IPS DF 6.9 (cell line): ENCODE data around the gene STIL.

Experiments
- DNase-seq: peaks from one replicate; pipeline ENCODE4 v3.0.0-alpha.2; 2013; ENCODE audit warnings: low read depth, low spot score
- H3K27ac ChIP-seq: one replicate; pipeline ENCODE4 v1.5.1; 2013; ENCODE audit warnings: low read length, control low read depth
- H3K27me3 ChIP-seq: 2 replicates; pipeline ENCODE4 v1.6.1; 2013; ENCODE audit warnings: mild to moderate bottlenecking, low read length; ENCODE audit not compliant: control insufficient read depth, insufficient read depth
- H3K36me3 ChIP-seq: 2 replicates; pipeline ENCODE4 v1.6.1; 2013; ENCODE audit warnings: low read length; ENCODE audit not compliant: control insufficient read depth, insufficient read depth
- H3K4me1 ChIP-seq: 2 replicates; pipeline ENCODE4 v1.6.1; 2013; ENCODE audit warnings: low read length; ENCODE audit not compliant: control insufficient read depth, insufficient read depth
- H3K4me3 ChIP-seq: 2 replicates; pipeline ENCODE4 v1.5.1; 2013; ENCODE audit warnings: mild to moderate bottlenecking, low read length
- H3K9me3 ChIP-seq: 2 replicates; pipeline ENCODE4 v1.6.1; 2013; ENCODE audit warnings: low read length, inconsistent platforms; ENCODE audit not compliant: control insufficient read depth, insufficient read depth
- WGBS: extraction: QIAGEN DNeasy Blood & Tissue Kit; methylation state at CpG from one replicate; pipeline ENCODE4 v1.1.7; 2013; ENCODE audit warnings: mixed read lengths, missing lambda C conversion rate; ENCODE audit not compliant: insufficient read length, insufficient coverage; 5-methylcytosine and 5-hydroxymethylcytosine counted together

Gene STIL

GRCh38 chr1:47219590-47220220, 94.2 kb downstream of the STIL start:
- H3K9me3 ChIP-seq: no peaks in the 10 kb centered on the region
- no peaks in the 10 kb centered on the region for H3K4me1 ChIP-seq
- DNase-seq: no peak
- H3K36me3 ChIP-seq: no peaks in the 10 kb centered on the region
- H3K27me3 ChIP-seq: peaks cover 40% of the 10 kb centered on the region
- no peak overlapping the region for H3K4me3 ChIP-seq
- no CpG with 5 or more reads among the region's 29 CpGs for WGBS
- no peak overlapping the region for H3K27ac ChIP-seq

DNA sequence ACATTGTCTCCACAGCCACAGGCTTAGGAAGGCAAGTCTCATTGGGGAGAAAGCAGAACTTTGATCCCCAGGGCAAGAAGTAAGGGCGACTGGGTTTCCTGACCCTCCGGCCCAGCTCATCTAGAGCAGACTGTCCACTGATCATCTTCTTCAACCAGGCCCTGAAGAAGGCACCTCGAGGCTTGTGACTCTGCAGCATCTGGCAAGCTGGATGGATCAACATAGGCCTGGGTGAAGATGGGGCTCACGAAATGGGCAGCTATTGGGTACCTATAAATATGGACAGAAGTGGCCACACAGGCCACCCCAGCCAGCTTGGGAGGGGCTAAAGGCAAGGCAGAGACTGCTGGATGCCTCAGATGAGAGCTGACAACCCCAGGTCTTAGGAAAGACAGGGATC, 94.9 kb downstream of the STIL start:
- Histone ChIP-seq H3K27me3 (peaks cover 33% of the 10 kb centered on the region), H3K4me3 (no peak overlapping the region), H3K36me3 (no peaks in the 10 kb centered on the region), H3K9me3 (no peaks in the 10 kb centered on the region), H3K4me1 (no peaks in the 10 kb centered on the region), H3K27ac (no peak overlapping the region)
- no peak for DNase-seq
- WGBS: no CpG with 5 or more reads among the region's 4 CpGs

DNA sequence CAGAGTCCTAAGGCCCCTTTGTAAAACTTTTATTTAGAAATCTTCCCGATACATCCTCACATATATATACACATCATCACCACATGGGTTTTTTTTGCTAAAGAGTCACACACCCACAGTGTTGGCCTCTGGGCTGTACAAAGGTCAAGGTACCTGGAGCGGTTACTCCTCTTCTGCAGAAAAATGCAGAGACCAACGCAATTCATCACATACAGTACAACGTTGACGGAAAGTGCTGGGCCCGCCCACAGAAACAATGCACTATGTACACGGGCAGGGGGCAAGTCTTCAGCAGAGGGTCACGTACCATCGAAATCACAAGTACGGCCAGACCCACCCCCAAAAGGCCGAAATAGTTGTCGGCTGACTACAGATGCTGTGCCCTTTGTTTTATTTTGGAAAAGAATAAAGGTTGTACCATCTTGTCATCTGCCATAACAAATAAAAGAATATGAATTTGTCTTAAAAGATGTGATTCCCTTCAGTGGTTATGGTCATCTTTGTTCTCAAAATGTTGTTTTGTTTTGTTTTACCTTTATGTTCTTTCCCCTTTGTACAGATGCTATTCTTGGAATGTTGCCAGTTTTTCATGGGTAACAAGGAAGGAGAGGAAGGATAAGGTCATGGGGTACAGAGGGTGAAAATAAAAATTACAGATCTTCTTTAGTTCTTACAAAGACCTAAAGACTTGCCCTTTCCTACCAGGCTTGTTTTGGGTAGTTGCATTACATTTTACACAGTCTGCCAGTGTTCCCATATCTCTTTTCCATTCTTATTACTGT, 97.5 kb downstream of the STIL start:
- no CpG with 5 or more reads among the region's 12 CpGs for WGBS
- no peak overlapping the region for H3K4me3 ChIP-seq
- no peak for DNase-seq
- H3K27me3 ChIP-seq: peaks cover 8% of the 10 kb centered on the region; the same call in 1 of the 2 replicates
- no peaks in the 10 kb centered on the region for H3K4me1 ChIP-seq
- H3K9me3 ChIP-seq: no peaks in the 10 kb centered on the region
- no peak overlapping the region for H3K27ac ChIP-seq
- no peaks in the 10 kb centered on the region for H3K36me3 ChIP-seq

DNA sequence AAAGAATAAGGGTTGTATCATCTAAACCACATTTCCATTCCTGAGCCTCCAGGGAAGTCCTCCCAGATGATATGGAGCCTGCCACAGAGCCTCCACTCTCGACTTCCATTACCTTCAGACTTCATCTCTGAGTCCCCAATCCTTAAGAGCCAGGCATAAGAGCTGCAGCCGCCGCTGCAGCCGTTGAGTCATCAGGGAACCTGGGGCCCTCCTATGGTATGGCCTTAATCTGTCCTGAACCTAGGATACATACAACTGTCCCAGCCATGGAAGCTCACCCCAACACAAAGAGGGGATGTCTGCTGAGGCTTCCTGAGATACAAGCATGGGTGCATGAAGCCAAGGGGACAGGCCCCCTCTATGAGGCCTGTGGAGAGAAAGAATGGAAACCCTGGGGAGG, 98.2 kb downstream of the STIL start:
- Histone ChIP-seq H3K36me3 (no peaks in the 10 kb centered on the region), H3K27me3 (peaks cover 2% of the 10 kb centered on the region; the same call in 1 of the 2 replicates), H3K4me1 (no peaks in the 10 kb centered on the region), H3K4me3 (no peak overlapping the region), H3K9me3 (no peaks in the 10 kb centered on the region), H3K27ac (no peak overlapping the region)
- no peak for DNase-seq
- no CpG with 5 or more reads among the region's 4 CpGs for WGBS

DNA sequence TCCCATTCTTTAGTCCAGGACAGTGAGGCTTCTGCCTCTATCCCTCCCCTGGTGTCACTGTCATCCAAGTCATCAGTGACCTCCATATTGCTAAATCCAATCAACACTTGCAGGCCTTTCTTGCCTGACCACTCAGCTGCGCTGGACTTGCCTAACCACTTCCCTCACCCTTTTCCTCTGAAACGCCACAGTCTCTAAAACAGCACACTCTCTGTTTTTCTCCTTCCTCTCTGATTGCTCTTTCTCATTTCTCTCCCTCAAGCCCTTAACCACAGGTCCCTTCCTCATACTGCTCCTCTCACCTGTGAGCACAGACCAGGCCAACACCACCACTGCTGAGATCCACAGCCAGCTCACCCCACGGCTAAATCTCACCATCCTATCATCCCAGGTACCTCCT, 99.4 kb downstream of the STIL start:
- Histone ChIP-seq H3K9me3 (no peaks in the 10 kb centered on the region), H3K27ac (no peak overlapping the region), H3K4me3 (no peak overlapping the region), H3K27me3 (peaks cover 2% of the 10 kb centered on the region; the same call in 1 of the 2 replicates), H3K4me1 (no peaks in the 10 kb centered on the region), H3K36me3 (no peaks in the 10 kb centered on the region)
- no CpG with 5 or more reads among the region's 3 CpGs for WGBS
- DNase-seq: no peak

GRCh38 chr1:47213230-47213963, 100.5 kb downstream of the STIL start:
- no CpG with 5 or more reads among the region's 11 CpGs for WGBS
- no peak overlapping the region for H3K27ac ChIP-seq
- H3K4me1 ChIP-seq: peaks cover 2% of the 10 kb centered on the region; the same call in 1 of the 2 replicates
- peaks cover 2% of the 10 kb centered on the region; the same call in 1 of the 2 replicates for H3K27me3 ChIP-seq
- no peaks in the 10 kb centered on the region for H3K36me3 ChIP-seq
- no peaks in the 10 kb centered on the region for H3K9me3 ChIP-seq
- DNase-seq: no peak
- H3K4me3 ChIP-seq: no peak overlapping the region

DNA sequence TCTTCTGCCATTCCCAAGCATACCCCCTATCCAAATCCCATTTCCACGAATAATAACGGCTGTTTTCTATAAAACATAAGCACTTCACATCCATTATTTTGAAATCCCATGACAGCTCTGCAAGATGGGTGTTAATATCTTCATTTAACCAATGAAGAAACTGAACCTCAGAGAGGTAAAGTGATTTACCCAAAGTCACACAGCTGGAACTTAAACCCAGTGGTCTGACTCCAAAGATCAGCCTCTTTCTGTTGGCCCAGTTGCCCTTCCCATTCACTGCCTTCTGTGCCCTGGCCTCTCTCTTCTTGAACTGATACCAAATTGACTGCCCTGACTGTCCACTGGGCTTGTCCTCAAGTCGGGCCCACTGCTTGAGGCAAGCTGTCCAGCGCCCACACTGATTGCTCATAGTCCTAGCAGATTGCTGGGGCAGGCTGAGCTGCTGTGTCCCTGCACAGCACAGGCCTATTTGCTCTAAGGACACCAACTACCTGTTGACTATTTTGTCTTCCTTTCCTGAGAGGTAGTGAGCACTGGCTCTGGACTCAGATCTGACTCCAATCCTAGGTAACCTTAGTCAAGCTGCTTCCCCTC, 101.2 kb downstream of the STIL start:
- H3K4me1 ChIP-seq: peaks cover 4% of the 10 kb centered on the region
- no peak overlapping the region for H3K4me3 ChIP-seq
- no peaks in the 10 kb centered on the region for H3K36me3 ChIP-seq
- peaks cover 2% of the 10 kb centered on the region; the same call in 1 of the 2 replicates for H3K27me3 ChIP-seq
- WGBS: 100% methylated on average over 2 of the region's 4 CpGs
- H3K9me3 ChIP-seq: no peaks in the 10 kb centered on the region
- no peak overlapping the region for H3K27ac ChIP-seq
- no peak for DNase-seq

GRCh38 chr1:47211796-47212269, 102.1 kb downstream of the STIL start:
- Histone ChIP-seq H3K4me1 (peaks cover 4% of the 10 kb centered on the region), H3K4me3 (no peak overlapping the region), H3K27me3 (peaks cover 2% of the 10 kb centered on the region; the same call in 1 of the 2 replicates), H3K36me3 (no peaks in the 10 kb centered on the region), H3K9me3 (no peaks in the 10 kb centered on the region), H3K27ac (no peak overlapping the region)
- WGBS: no CpG with 5 or more reads among the region's 9 CpGs
- DNase-seq: no peak

DNA sequence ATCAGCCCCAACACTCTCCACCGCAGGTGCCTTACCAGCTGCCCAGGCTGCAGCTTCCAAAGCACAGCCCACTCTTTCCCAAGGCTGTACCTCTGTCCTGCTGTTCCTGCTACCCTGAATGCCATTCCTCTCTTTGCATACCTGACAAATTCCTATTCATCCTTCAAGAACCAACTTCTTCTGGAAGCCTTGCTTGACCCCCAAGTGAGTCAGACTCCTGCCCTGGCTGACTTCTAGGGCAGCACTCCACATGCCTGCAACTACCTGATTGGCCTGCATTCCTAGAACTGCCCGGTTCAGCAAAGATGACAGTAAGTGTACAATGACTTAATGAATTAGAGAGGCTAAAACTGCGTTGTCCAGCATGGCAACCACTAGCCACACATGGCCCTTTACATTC, 103.3 kb downstream of the STIL start:
- DNase-seq: no peak
- H3K27me3 ChIP-seq: peaks cover 2% of the 10 kb centered on the region; the same call in 1 of the 2 replicates
- H3K36me3 ChIP-seq: no peaks in the 10 kb centered on the region
- no peaks in the 10 kb centered on the region for H3K9me3 ChIP-seq
- no peak overlapping the region for H3K4me3 ChIP-seq
- peaks cover 4% of the 10 kb centered on the region for H3K4me1 ChIP-seq
- no peak overlapping the region for H3K27ac ChIP-seq
- WGBS: no CpG with 5 or more reads among the region's 3 CpGs

DNA sequence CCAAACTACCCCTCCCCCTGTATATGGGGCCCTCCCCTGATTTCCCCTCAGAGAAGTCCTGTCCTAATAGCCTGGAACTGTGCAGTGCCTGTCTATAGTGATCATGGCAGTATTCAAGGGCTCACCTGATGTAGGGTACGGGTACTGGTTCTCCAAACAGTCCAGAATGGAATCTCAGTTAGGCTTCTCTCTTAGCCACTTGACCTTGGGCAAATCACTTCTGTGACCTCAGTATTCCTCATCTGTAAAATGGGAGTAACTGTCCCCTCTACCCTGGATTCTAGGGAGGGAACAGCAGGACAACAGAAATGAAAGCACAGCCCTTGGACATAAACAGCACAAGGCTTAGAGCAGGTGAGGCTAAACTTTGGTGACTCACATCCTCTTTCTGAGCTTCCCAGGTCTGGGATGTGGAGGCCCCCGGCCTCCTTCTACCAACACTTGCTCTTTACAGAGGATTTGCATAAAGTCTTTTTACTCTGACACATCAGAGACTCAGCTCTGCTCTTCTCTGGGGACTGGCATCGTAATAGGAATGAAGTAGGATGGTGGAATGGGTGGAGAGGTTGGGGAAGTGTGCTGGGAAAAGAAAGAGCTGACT, 104.1 kb downstream of the STIL start:
- Histone ChIP-seq H3K27me3 (peaks cover 2% of the 10 kb centered on the region; the same call in 1 of the 2 replicates), H3K4me1 (peaks cover 4% of the 10 kb centered on the region), H3K4me3 (no peak overlapping the region), H3K27ac (no peak overlapping the region), H3K9me3 (no peaks in the 10 kb centered on the region), H3K36me3 (no peaks in the 10 kb centered on the region)
- DNase-seq: no peak
- WGBS: no CpG with 5 or more reads among the region's 3 CpGs
